ENCODE data around the gene NUDT8.
"Not testable (repeated sequence)": the region's sequence is repeated elsewhere in the genome, so short reads cannot be mapped to it uniquely, and the experiment has no call there.

Gene NUDT8

GRCh38 chr11:67641338-67642172 is 11.8 kb upstream of the NUDT8 start:
- DNase-seq: no peak

GRCh38 chr11:67640758-67641337 is 11.1 kb upstream of the NUDT8 start:
- no peak for DNase-seq

- DNase-seq: no peak
Measured at GRCh38 chr11:67640021-67640757, 10.5 kb upstream of the NUDT8 start.

GRCh38 chr11:67639438-67639859 is 9.7 kb upstream of the NUDT8 start, which contains the start of gene TBX10:
Gene TBX10, minus strand, starts transcription at chr11:67639763. Its CDS starts 291 bp downstream, at chr11:67639472.
- DNase-seq: no peak

- no peak for DNase-seq
Measured at GRCh38 chr11:67638535-67639437, 9.0 kb upstream of the NUDT8 start.

- DNase-seq: not testable (repeated sequence)
Measured at GRCh38 chr11:67637441-67637840, 7.7 kb upstream of the NUDT8 start.

- DNase-seq: no peak
Measured at GRCh38 chr11:67636962-67637361, 7.2 kb upstream of the NUDT8 start.

- no peak for DNase-seq
Measured at GRCh38 chr11:67635231-67635521, 5.4 kb upstream of the NUDT8 start.

- no peak for DNase-seq
Measured at GRCh38 chr11:67634366-67635230, 4.9 kb upstream of the NUDT8 start.

- no peak for DNase-seq
Measured at GRCh38 chr11:67633758-67634365, 4.1 kb upstream of the NUDT8 start.

GRCh38 chr11:67632982-67633755 is 3.4 kb upstream of the NUDT8 start:
- no peak for DNase-seq

- no peak for DNase-seq
Measured at GRCh38 chr11:67632175-67632981, 2.6 kb upstream of the NUDT8 start.

- no peak for DNase-seq
Measured at GRCh38 chr11:67631853-67632174, 2.1 kb upstream of the NUDT8 start.

GRCh38 chr11:67631411-67631810 is 1.7 kb upstream of the NUDT8 start:
- DNase-seq: no peak

- no peak for DNase-seq
Measured at GRCh38 chr11:67630943-67631331, 1.2 kb upstream of the NUDT8 start.

GRCh38 chr11:67630228-67630942 is 648 bp upstream of the NUDT8 start:
- peak; percentile 85 for DNase-seq

- no peak for DNase-seq
Measured at GRCh38 chr11:67628710-67629385, 889 bp downstream of the NUDT8 start.

GRCh38 chr11:67627812-67628624 is 1.7 kb downstream of the NUDT8 start:
- no peak for DNase-seq

Data from NCI-H1417 treated with DMSO at 0.1 percent for 48 hours (cell line).